A673 (cell line): ENCODE measurements around the gene WDFY4.

Experiments
- CTCF ChIP-seq: fragments of 300-800, 200-600 bp; sonication (generic); conservative IDR thresholded peaks from 2 replicates; pipeline ENCODE4 v1.5.1; 2017; ENCODE audit warnings: low read depth, mild to moderate bottlenecking, antibody characterized with exemption, low read length, moderate library complexity, mixed read lengths
- EZH2 ChIP-seq: fragments of 200-600 bp; sonication (generic); IDR thresholded peaks from 2 replicates; pipeline ENCODE4 v1.6.1; 2017; ENCODE audit warnings: borderline replicate concordance, low read depth, mild to moderate bottlenecking, mixed read lengths, antibody characterized with exemption, low read length; ENCODE audit not compliant: poor library complexity, severe bottlenecking

GRCh38 chr10:48880016-48880705 lies 195.5 kb downstream of the WDFY4 start:
- TF ChIP-seq CTCF (no peak), EZH2 (no peak)
